ENCODE measurements around the gene B4GALNT2.

GRCh38 chr17:49089094-49089493 lies 43.5 kb upstream of the B4GALNT2 start:
- TF ChIP-seq CTCF (IDR thresholded peaks at IDR 0.05; ENCODE audit: low read depth, low read length) (no peak), POLR2A (IDR thresholded peaks at IDR 0.05; ENCODE audit: extremely low read depth, insufficient read length) (no peak), MAX (IDR thresholded peaks at IDR 0.05; ENCODE audit: low read depth, low read length) (no peak), MYC (IDR thresholded peaks at IDR 0.05; ENCODE audit: low read depth, low read length) (no peak)
